NCI-H82 (cell line): ENCODE data around the gene WDR62.
"Not testable (repeated sequence)": the region's sequence is repeated elsewhere in the genome, so short reads cannot be mapped to it uniquely, and the experiment has no call there.

Source experiments
- DNase-seq: peaks from one replicate; lab custom pipeline; 2025; lab: John Stamatoyannopoulos, UW

The WDR62 gene

DNA sequence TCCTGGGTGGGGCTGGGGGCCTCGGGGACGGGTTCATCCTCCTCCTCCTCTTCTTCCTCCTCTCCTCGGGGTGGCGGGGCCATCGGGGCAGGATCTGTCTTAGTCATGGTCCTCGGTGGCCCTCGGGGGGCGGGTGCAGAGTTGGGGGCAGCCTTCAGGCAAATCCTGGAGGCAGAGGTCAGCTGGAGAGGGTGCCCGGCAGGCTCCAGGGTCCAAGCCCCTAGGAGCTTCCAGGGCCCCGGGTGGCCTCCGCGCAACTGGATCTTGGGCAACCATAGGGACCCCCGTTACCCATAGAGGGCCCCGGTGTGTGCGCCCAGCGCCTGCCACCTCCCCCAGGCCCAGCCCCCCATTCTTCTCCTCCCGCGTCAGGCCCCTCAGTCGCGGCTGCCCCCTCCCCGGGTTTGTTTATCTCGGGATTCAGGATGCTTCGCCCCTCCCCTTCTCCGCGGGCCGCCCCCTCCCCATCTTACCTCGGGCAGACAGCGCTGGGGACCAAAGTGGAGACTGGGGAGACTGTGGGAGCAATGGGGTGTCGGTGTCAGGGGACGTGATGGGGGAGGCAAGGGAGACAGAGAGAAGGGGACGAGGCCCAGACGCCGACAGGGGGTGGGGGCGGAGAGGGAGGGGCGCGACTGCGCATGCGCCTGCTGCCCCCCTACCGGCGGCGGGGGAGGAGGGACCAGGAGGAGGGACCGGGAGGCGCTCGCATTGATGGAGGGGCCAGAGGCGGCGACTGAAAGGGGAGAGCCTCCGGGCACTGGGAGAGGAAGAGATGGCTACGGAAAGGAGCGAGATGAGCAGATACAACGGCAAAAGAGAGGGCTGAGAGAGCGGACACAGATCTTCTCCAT, 22.2 kb upstream of the WDR62 start, which contains the start of gene CLIP3:
CLIP3 (minus strand) TSS at position 623 of the 854 bp plus-strand sequence; CDS start at position 107, 516 bp downstream.
- peak; percentile 90 for DNase-seq

DNA sequence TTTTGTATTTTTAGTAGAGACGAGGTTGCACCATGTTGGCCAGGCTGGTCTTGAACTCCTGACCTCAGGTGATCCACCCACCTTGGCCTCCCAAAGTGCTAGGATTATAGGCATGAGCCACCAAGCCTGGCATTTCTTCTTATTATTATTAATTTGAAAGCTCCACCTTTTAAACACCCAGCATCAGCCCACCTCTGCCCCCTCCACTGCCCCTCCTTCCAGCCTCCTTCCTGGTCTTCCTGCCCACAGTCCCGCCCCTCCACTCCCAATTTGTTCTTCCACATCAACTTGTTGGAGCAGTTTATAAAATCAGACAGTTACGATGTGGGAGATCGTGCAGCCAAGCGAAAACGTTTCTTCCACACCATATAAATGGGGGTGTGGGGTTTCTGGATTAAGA, 14.2 kb upstream of the WDR62 start:
- no peak for DNase-seq

DNA sequence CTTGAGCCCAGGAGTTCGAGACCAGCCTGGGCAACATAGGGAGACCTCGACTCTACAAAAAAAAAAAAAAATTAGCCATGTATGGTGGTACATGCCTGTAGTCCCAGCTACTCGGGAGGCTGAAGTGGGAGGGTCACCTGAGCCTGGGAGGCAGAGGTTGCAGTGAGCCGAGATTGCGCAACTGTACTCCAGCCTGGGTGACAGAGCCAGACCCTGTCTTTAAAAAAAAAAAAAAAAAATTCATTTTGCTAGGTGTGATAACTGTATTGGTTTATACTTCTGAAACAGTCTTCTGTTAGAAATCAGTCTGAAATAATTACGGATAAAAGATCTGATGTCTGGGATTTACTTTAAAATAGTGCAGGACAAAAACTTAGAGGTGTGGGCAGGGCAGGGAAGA, 13.6 kb upstream of the WDR62 start:
- DNase-seq = not testable (repeated sequence)

DNA sequence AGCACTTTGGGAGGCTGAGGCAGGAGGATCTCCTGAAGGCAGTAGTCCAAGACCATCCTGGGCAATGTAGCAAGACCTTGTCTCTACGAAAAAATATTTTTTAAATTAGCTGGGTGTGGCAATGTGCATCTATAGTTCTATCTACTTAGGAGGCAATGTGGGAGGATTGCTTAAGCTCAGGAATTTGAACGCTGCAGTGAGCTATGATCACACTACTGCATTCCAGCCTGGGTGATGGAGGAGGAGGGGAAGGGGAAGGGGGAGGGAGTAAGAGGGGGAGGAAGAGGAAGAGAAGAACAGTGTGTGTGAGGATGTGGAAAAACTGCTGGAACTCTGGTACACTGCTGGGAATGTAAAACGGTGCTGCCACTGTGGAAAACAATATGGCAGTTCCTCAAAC, 12.9 kb upstream of the WDR62 start:
- no peak for DNase-seq

DNA sequence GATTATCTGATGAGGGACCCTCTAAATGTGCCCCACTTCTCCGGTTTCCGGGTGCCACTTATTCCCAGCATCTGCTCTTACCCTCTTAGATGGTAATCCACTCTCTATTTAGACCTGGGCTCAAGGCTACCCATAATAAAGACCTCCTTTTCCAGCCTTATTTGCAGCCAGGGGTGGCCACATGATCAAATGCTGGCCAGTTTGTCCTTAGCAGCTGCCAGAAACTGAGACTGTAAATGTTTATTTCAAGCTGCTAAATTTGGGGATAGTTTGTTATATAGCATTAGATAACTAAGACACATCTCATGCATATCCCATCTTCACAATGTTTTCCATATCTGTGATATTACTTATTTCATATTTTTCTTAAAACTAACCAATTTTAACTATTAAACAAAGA, 10.7 kb upstream of the WDR62 start:
- no peak for DNase-seq

DNA sequence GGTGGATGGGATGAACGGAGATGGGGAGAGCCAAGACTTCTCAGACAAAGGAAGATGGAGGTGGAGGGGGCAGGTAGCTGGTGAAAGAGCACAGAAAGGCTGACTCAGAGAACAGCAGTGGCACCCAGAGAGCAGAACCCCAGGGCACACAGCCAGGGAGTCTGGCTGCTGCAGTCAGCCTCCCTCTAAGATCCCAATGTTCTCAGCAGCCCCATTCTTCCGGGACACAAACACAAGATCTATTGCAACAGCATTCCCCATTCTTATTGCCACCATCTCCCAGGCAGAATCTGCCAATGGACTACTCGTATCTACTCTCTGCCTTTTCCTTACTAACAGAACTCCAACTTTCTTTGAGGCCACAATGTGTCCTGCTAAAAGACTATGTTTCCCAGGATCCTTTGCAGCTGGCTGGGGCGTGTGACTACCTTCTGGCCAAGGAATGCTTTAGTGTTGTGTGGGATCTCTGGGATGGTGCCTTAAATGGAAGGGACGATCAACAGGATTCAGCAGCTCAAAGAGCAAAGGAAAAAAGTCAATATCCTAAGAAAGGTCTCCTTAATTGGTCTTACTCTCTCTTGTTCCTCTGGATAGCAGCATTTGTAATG, 8.2 kb upstream of the WDR62 start:
- DNase-seq = no peak

DNA sequence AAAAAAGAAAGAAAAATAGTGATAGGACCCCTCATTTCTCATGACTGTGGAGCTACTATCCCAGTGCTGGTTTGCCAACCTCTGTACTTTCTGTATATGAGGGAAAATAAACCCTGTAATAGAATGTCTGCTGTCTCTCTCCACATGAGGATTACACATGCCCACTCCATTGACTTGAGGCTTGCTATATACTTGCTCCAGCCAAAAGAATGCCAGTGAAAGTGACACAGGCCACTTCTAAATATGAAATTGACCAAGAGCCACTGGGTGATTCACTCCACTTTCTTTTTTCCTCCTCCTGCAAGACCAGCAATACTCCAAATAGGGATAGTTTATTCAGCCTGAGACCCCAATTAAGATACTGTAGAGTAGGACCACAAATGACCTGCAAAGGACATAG, 6.9 kb upstream of the WDR62 start:
- DNase-seq = no peak

DNA sequence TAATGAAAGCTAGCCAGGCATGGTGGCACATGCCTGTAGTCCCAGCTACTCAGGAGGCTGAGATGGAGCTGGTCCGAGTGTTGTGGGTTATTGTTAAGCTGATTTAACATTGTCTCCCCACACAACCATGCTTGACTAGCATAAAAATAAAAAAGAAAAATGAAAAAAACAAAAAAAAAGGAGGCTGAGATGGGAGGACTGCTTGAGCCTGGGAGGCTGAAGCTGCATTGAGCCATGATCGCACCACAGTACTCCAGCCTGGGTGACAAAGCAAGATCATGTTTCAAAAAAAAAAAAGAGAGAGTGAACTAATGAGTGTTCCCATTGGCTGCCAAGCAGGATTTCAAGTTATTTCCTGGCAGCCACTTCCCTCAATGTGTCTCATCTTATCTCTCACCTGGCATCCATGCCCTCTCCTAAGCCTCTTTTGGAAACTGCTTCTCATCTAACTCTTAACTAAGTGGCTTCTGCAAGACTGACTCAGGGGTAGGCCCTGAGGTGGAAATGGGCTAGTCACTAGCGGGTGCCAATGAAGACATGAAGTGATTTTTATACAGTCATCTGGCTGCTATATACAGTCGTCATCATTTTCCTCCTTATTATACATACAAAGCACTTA, 5.5 kb upstream of the WDR62 start:
- DNase-seq = no peak

DNA sequence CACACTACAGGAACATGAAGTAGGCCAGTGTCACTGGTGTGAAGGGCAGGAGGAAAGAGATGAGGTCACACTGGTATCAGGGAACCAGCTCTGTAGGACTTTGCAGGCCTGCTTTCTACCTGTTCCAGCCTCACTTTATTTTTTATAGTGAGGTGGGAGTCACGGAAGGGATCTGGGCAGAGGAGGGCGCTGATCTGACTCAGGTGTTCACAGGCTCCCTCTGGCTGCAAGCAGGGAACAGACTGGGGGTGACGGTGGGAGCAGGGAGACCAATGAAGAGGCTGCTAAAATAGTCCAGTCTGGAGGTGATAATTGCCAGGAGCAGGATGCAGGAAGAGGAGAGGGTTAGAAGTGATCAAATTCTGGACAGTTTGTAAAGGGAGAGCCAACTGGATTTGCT, 3.5 kb upstream of the WDR62 start:
- peak; percentile 64 for DNase-seq

DNA sequence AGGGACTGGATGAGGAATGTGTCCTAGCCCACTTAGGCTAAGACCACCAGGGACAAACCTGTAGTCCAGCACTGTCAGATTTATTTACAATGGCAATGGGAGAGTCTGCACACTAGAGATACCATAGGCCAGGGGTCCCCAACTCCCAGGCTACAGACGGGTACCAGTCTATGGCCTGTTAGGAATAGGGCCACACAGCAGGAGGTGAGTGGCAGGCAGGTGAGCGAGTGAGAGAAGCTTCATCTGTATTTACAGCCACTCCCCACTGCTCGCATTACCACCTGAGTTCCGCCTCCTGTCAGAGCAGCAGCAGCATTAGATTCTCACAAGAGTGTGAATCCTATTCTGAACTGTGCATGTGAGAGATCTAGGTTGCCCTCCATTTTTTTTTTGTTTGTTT, 3.1 kb upstream of the WDR62 start:
- no peak for DNase-seq

DNA sequence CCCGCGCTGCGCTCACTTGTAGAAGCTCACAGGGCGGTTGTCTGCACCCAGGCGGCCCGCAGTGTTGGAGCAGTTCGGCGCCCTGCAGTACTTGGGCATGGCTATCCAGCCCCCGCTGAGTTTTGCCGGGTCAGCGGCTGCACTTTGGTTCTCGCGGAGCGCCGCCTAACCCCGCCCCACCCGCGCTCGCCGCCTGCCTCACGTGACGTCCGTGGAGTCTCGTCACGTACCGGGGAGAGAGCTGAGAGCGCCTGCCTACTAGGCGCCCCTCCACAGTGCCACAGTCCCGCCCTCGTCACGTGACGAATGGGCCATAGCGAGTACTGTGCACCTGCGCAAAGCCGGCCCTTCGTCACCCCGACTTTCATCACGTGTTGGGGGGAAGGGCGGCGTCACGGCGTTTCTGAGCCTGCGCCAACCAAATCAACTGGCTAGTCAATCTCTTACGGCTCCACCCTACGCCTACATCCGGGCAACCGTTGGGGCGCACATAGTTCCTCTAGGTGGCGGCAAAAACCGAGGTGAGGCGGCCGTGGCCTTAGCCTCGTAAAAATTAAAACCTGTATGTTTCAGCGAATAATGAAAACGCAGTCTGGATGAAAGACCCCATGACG, 471 bp upstream of the WDR62 start, which contains the start of gene THAP8:
THAP8 (minus strand) TSS at position 167 of the 614 bp plus-strand sequence; CDS start at position 99, 68 bp downstream.
- DNase-seq = peak; percentile 99

DNA sequence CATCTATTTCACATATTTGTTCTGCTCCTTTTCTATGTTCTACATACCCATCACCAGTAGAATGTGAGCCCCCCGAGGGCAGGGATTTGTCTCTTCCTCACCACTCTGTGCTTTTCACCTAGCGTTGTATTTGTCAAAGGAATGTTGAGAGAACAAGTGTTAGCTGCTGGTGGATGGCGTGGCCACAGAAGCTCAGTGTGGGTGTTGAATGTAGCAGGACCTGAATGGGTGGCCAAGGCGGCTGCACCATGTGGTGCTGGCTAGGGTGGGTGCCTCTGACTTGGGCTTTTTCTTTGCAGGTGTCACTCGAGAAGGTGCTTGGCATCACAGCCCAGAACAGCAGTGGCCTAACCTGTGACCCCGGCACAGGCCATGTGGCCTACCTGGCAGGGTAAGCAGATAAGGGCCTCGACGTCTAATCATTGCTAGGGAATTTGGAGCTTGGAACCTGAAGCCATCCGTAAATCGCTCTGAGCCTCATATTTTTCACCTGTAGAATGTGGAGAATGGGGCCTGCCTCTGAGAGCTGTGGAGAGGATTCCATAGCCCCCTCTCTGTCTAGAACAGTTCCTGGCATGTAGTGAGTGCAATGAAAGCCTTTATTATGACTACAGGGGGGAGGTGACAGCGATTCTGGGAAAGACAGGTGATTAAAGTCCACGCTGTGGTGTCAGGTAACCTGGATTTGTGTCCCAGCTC, 3.9 kb downstream of the WDR62 start:
- no peak for DNase-seq

DNA sequence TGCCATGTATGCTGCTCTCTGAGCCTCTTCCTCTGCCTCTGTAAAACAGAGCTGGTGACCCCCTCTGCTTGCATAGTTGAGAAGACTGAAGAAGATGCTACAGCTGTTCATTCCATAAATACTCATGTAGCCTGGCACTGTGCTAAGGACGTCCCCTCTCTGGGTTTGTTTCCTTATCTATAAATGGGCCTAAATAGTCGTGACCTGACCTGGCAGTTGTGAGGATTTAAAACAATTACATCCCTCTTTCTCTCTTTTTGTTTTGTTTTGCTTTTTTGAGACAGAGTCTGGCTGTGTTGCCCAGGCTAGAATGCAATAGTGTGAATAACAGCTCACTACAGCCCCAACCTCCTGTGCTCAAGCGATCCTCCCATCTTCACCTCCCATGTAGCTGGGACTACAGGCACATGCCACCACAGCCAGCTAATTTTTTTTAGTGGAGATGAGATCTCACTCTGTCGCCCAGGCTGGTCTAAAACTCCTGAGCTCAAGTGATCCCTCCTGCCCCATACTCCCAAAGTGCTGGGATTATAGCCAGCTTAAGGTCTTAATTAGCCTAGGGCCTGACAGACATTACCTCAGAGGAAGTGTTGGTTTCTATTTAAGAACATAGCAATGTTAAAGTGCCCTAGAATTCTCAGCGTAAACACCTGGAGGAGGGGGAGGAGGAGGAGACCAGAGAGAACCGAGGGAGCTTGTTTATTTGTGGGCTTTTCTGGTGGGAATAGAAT, 4.6 kb downstream of the WDR62 start:
- DNase-seq = peak; percentile 96

DNA sequence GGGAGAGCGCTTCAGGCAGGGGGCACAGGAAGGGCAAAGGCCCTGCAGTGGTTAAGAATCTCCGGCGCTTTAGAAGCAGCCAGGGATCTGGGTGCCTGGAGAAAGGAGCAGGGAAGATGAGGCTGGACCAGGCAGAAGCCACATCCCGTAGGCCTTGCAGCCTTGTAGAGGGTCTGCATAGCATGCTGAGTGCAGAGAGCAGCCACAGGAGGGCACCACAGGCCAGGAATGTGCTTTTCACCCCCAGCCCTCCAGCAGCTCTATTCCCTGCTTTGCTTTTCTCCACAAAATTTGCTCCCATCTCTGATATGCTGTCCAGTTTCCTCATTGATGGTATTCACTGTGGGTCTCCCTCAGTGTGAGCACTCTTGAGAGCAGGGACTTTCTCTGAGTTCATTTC, 5.7 kb downstream of the WDR62 start:
- peak; percentile 62 for DNase-seq

DNA sequence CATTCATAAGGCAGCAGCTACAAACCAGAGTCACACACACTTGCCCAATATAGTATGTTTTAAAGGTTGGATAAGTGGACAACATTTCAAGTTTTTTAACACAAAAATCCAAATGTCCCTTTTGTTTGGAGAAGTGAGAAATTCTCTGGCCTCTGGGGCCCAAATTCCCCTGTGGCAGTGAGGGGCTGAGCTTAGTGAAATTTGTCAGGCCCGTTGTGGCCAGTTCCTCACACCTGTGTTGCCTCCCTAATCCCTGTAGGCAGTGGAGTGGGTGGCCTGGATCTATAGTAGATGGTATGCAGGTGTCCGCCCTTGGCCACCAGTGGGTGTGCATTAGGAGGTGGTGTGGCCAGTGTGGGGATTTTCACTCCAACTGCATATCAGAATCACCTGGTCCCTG, 6.7 kb downstream of the WDR62 start:
- no peak for DNase-seq

DNA sequence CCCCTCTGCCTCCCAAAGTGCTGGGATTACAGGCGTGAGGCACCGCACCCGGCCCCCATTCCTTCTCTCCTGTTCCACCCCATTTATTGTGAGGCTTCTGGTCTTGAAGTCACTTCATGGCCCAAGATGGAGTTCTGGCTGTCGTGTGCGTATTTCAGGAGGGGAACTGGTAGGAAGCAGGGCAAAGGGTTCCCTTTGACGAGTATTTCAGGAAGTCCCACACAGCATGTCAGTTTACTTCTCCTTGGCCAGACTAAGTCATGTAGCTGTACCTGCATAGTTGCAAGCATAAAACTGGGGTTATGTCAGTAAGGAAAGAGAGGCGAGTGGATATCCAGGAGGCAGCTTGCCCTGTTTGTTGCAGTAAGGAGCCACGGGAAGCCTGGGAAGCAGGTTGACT, 10.1 kb downstream of the WDR62 start:
- DNase-seq = no peak

DNA sequence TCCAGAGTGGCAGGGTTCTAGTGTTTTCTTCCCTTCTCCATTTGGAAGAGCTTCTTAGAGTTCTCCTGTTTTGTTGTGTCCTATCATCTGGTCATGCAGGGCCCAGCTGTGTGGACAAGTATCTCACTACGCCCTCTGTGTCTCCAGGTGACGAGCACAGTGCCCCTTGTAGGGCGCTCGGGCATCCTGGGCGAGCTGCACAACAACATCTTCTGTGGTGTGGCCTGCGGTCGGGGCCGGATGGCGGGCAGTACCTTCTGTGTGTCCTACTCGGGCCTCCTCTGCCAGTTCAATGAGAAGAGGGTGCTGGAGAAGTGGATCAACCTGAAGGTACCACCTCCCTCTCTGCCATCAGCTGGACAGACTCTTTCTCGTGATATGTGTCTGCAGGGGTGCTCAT, 13.0 kb downstream of the WDR62 start:
- no peak for DNase-seq

DNA sequence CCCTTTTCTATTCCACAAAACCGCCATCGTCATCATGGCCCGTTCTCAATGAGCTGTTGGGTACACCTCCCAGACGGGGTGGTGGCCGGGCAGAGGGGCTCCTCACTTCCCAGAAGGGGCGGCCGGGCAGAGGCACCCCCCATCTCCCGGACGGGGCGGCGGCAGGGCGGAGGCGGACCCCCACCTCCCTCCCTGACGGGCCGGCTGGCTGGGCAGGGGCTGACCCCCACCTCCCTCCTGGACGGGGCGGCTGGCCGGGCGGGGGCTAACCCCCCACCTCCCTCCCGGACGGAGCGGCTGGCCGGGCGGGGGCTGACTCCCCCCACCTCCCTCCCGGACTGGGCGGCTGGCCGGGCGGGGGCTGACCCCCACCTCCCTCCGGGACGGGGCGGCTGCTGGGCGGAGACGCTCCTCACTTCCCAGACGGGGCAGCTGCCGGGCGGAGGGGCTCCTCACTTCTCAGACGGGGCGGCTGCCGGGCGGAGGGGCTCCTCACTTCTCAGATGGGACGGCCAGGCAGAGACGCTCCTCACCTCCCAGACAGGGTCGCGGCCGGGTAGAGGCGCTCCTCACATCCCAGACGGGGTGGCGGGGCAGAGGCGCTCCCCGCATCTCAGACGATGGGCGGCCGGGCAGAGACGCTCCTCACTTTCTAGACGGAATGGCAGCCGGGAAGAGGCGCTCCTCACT, 14.3 kb downstream of the WDR62 start:
- DNase-seq = not testable (repeated sequence)

DNA sequence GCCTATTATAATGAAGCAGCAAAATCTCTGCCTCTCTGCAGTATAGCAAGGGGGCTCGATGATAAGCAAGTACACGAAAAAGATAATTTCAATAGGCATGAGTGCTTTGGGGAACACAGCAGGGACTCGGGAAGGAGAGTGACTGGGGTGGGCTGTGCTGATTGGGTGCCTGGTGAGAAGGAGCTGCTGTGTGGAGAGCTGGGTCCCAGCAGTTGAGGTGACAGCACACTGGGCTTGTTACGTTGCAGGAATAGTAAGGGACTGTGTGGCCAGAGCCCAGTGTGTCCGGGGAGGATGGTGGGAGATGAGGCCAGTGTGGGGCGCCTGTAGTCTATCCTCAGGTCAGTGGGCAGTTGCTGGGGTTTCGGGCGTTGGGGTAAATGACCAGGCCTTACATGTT, 17.4 kb downstream of the WDR62 start:
- no peak for DNase-seq

DNA sequence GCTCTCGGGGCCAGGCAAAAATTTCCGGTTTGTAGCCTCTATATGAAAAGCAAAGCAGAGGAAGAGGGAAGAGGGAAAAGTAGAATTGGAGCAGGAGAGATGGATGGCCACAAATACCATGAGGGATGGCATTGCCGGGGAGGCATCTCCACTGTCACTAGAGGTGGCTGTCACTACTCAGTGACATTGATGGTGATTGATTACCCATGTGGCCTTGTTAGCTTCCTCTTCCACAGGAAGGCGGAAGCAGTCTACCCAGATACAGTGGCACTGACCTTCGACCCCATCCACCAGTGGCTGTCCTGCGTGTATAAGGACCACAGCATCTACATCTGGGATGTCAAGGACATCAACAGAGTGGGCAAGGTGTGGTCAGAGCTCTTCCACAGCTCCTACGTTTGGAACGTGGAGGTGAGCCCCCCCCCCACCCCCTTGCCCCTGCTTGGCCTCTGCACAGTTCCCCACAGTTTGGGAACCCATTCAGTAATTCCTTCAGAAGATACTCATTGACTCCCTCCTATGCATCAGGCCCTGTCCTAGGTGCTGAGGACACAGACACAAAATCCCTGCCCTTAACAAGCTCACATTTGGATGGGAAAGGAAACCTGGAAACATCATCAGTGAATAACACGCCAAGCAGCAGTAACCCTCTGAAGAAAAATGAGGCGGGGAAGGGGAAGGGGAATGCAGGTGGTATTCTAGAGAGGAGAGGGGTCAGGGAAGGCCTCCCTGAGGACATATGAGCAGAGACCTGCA, 18.6 kb downstream of the WDR62 start:
- no peak for DNase-seq
